ENCODE results near the gene DPH6.

- TF ChIP-seq CTCF (IDR thresholded peaks at IDR 0.05 in 4 of 5, conservative IDR thresholded peaks at IDR 0.05 in 1 of 5) (no peak), POLR2A (IDR thresholded peaks at IDR 0.05) (no peak)
Measured at GRCh38 chr15:35465783-35466182, 80.2 kb downstream of the DPH6 start.
